Peyer's patch (tissue), 4 donors: ENCODE measurements around the gene PCBP3.

Experiments used
- CTCF ChIP-seq, 6 experiments: fragments of 450-650 bp in 4 of 6; fragments of 200-600 bp in 2 of 6; sonication (generic) in 1 of 6; IDR thresholded peaks; one replicate each; pipeline ENCODE4 v1.5.1; 2017 to 2019; ENCODE audit warnings: antibody characterized with exemption in 6 of 6, mild to moderate bottlenecking in 3 of 6, moderate library complexity in 1 of 6
- POLR2A ChIP-seq, 2 donors: fragments of 450-650 bp; IDR thresholded peaks; one replicate each; pipeline ENCODE4 v1.5.1; 2017; ENCODE audit warnings: antibody characterized with exemption in 2 of 2, mild to moderate bottlenecking in 2 of 2, moderate library complexity in 2 of 2

GRCh38 chr21:45926281-45926680 is 282.8 kb downstream of the PCBP3 start:
- TF ChIP-seq CTCF (IDR thresholded peaks at IDR 0.05) (no peak), POLR2A (IDR thresholded peaks at IDR 0.05) (no peak)
